K562 (cell line): ENCODE measurements around the gene SRI. TPM values are rescaled to one million over a fixed set of nuclear protein-coding genes. Genes with fewer than 3 reads are reported as not detected.

Source experiments
- ATAC-seq: fragments of 200-7000 bp; cut with Tn5 transposase; 3 replicates; pipeline ENCODE4 v1.9.1; 2020; ENCODE audit warnings: moderate library complexity
- BruUV-seq: library from RNA; stranded (reverse); fragments of 400-500 nt; replicated peaks from 2 replicates; lab custom pipeline; 2021; lab: Mats Ljungman, UMichigan
- CTCF ChIA-PET: fragments of 300-600 bp; formaldehyde crosslinking; extraction: SDS; loops from one replicate; lab custom pipeline; 2021; ENCODE audit warnings: low intra/inter-chr PET ratio; lab: Yijun Ruan, JAX
- POLR2A ChIA-PET: fragments of 300-600, 350-650 bp; sonication (Branson Sonifier 250); formaldehyde crosslinking; extraction: SDS; loops from one replicate; lab custom pipeline; 2021; ENCODE audit warnings: antibody characterized with exemption, inconsistent platforms; lab: Yijun Ruan, JAX
- DNase-seq, 4 experiments: peaks; one replicate each; pipeline versions ENCODE4 v3.0.0 to v3.0.0-alpha.2; 2011 to 2018; ENCODE audit warnings: low spot score in 3 of 4, mixed read lengths in 3 of 4; ENCODE audit errors: extremely low read depth in 1 of 4
- FAIRE-seq: peaks from 2 replicates; lab custom pipeline; 2011; peaks lifted over from hg19 to GRCh38; lab: Jason Lieb, UNC
- H2AFZ ChIP-seq: 2 replicates; pipeline ENCODE4 v1.6.0; 2011; ENCODE audit warnings: low read depth, low read length, control low read depth, inconsistent platforms
- H3K27ac ChIP-seq: fragments of 200-600 bp; 3 replicates; pipeline ENCODE4 v1.8.0; 2011; ENCODE audit warnings: low read depth, mild to moderate bottlenecking, control low read depth, inconsistent platforms, low read length, moderate library complexity, mixed read lengths; ENCODE audit errors: extremely low read depth
- H3K27me3 ChIP-seq, 2 experiments: fragments of 300-600 bp in 1 of 2; 2 replicates in 1 of 2; 3 replicates in 1 of 2; pipeline versions ENCODE4 v1.6.0 to v1.8.0; 2011; ENCODE audit warnings: inconsistent platforms in 2 of 2, low read length in 2 of 2, mild to moderate bottlenecking in 1 of 2, mixed read lengths in 1 of 2, moderate library complexity in 1 of 2; ENCODE audit not compliant: control insufficient read depth in 2 of 2, insufficient read depth in 2 of 2
- H3K36me3 ChIP-seq: fragments of 300-600 bp; 3 replicates; pipeline ENCODE4 v1.8.0; 2011; ENCODE audit warnings: mild to moderate bottlenecking, low read length, inconsistent platforms; ENCODE audit not compliant: control insufficient read depth, insufficient read depth
- H3K4me1 ChIP-seq, 2 experiments: fragments of 200-600 bp in 1 of 2; replicated peaks in 1 of 2; 2 replicates in 1 of 2; 3 replicates in 1 of 2; pipeline versions ENCODE4 v1.5.1 to v1.8.0; 2011; ENCODE audit warnings: inconsistent platforms in 2 of 2, low read length in 2 of 2, mild to moderate bottlenecking in 1 of 2, mixed read lengths in 1 of 2, moderate library complexity in 1 of 2; ENCODE audit not compliant: control insufficient read depth in 2 of 2, insufficient read depth in 2 of 2
- H3K4me2 ChIP-seq: 2 replicates; pipeline ENCODE4 v1.6.1; 2011; ENCODE audit warnings: low read length, control low read depth, inconsistent platforms, mixed read lengths; ENCODE audit not compliant: insufficient read depth
- H3K4me3 ChIP-seq: fragments of 200-600 bp; sonication (generic), shearing (Covaris generic); 2 replicates; pipeline ENCODE4 v1.5.1; 2016; ENCODE audit warnings: control low read depth, inconsistent platforms
- H3K79me2 ChIP-seq: fragments of 200-600 bp; 3 replicates; pipeline ENCODE4 v1.8.0; 2011; ENCODE audit warnings: low read length, inconsistent platforms; ENCODE audit not compliant: control insufficient read depth, insufficient read depth
- H3K9ac ChIP-seq, 2 experiments: 2 replicates each; pipeline versions ENCODE4 v1.6.0 to v1.6.1; 2011; ENCODE audit warnings: low read depth in 2 of 2, low read length in 2 of 2, control low read depth in 1 of 2, inconsistent platforms in 1 of 2, mild to moderate bottlenecking in 1 of 2, mixed read lengths in 1 of 2; ENCODE audit not compliant: insufficient read depth in 1 of 2
- H3K9me1 ChIP-seq: one replicate; pipeline ENCODE4 v1.6.0; 2011; ENCODE audit warnings: inconsistent platforms, mild to moderate bottlenecking, low read length, moderate library complexity; ENCODE audit not compliant: control insufficient read depth, insufficient read depth
- H3K9me3 ChIP-seq: replicated peaks from 2 replicates; pipeline ENCODE4 v1.5.1; 2011; ENCODE audit warnings: low read depth, low read length, inconsistent platforms; ENCODE audit not compliant: control insufficient read depth, insufficient read depth
- H4K20me1 ChIP-seq: replicated peaks from 2 replicates; pipeline ENCODE4 v1.6.1; 2011; ENCODE audit warnings: low read length, inconsistent platforms, mixed read lengths; ENCODE audit not compliant: control insufficient read depth, insufficient read depth
- ATF7 ChIP-seq: fragments of 450-650 bp; IDR thresholded peaks from 2 replicates; pipeline ENCODE4 v1.7.1; 2014; ENCODE audit warnings: mild to moderate bottlenecking, moderate library complexity
- CEBPB ChIP-seq: fragments of 450-650 bp; IDR thresholded peaks from 2 replicates; pipeline ENCODE4 v1.6.1; 2016; ENCODE audit warnings: missing genetic modification characterization, missing compliant biosample characterization
- CEBPG ChIP-seq, 3 experiments: fragments of 200-800 bp in 1 of 3; sonication (Bioruptor generic) in 1 of 3; sonication (generic) in 1 of 3; formaldehyde crosslinking in 1 of 3; IDR thresholded peaks in 2 of 3; conservative IDR thresholded peaks in 1 of 3; 2 replicates each; pipeline versions ENCODE4 v1.6.1 to v1.8.0; 2016 to 2022; ENCODE audit warnings: missing compliant biosample characterization in 2 of 3, missing genetic modification characterization in 2 of 3, mild to moderate bottlenecking in 1 of 3, missing genetic modification reagents in 1 of 3
- CTBP1 ChIP-seq: fragments of 450-650 bp; IDR thresholded peaks from 2 replicates; pipeline ENCODE4 v1.6.1; 2016; ENCODE audit warnings: borderline replicate concordance
- EP300 ChIP-seq: IDR thresholded peaks from 2 replicates; pipeline ENCODE4 v1.6.1; 2012; ENCODE audit warnings: low read length, improper control_type of control experiment
- ESRRA ChIP-seq: fragments of 450-650 bp; IDR thresholded peaks from 2 replicates; pipeline ENCODE4 v1.6.1; 2014; ENCODE audit warnings: low read depth, mild to moderate bottlenecking, moderate library complexity, borderline replicate concordance
- FOXJ2 ChIP-seq: fragments of 200-800 bp; sonication (Bioruptor generic); IDR thresholded peaks from 2 replicates; pipeline ENCODE4 v1.6.1; 2016; ENCODE audit warnings: missing genetic modification characterization, missing compliant biosample characterization
- POLR2H ChIP-seq: IDR thresholded peaks from 2 replicates; pipeline ENCODE4 v1.6.1; 2016; ENCODE audit warnings: missing genetic modification characterization, low read depth, mild to moderate bottlenecking, control low read depth, missing compliant biosample characterization, moderate library complexity
- RFX1 ChIP-seq: fragments of 450-650 bp; IDR thresholded peaks from 2 replicates; pipeline ENCODE4 v1.6.1; 2016; ENCODE audit warnings: mild to moderate bottlenecking, moderate library complexity
- SOX6 ChIP-seq: fragments of 450-650 bp; IDR thresholded peaks from 2 replicates; pipeline ENCODE4 v1.6.1; 2014; ENCODE audit warnings: mild to moderate bottlenecking
- SRF ChIP-seq, 2 experiments: fragments of 250-450, 450-650 bp in 1 of 2; sonication (Bioruptor Pico) in 1 of 2; sonication (generic) in 1 of 2; formaldehyde crosslinking; IDR thresholded peaks; 2 replicates each; pipeline versions ENCODE4 v1.5.0 to v1.5.1; 2020 to 2022; ENCODE audit warnings: mild to moderate bottlenecking in 1 of 2, missing genetic modification reagents in 1 of 2
- TRIM24 ChIP-seq, 2 experiments: fragments of 450-650 bp; IDR thresholded peaks; 2 replicates each; pipeline ENCODE4 v1.6.1; 2016
- XRCC4 ChIP-seq: IDR thresholded peaks from one replicate; pipeline ENCODE4 v1.6.1; 2011; ENCODE audit not compliant: insufficient read depth, insufficient read length; ENCODE audit errors: extremely low read depth
- ZEB2 ChIP-seq: fragments of 450-650 bp; IDR thresholded peaks from 2 replicates; pipeline ENCODE4 v1.6.1; 2016
- ZSCAN32 ChIP-seq: fragments of 450-650 bp; formaldehyde crosslinking; IDR thresholded peaks from 2 replicates; pipeline ENCODE4 v1.4.0; 2020; ENCODE audit warnings: mild to moderate bottlenecking, moderate library complexity
- in situ Hi-C: fragments of 300-500 bp; cut with MboI; formaldehyde crosslinking; loops from 4 replicates; pipeline ENCODE4 v1.15.0; 2018; ENCODE audit warnings: inconsistent platforms, mixed read lengths
- intact Hi-C: fragments of 100-400 bp; cut with micrococcal nuclease; formaldehyde crosslinking; loops from 2 replicates; pipeline ENCODE4 v1.14.2; 2022
- polyA plus RNA-seq, 8 experiments: library from polyadenylated mRNA; depleted of rRNA in 4 of 8; stranded (reverse) in 5 of 8; unstranded in 3 of 8; fragments of >200 nt; fragmentation: Nextera tagmentation in 2 of 8; fragmentation: Illumina TruSeq in 1 of 8; extraction: Ambion mirVana in 2 of 8; extraction: Trizol in 1 of 8; gene quantifications; 2 replicates each; pipeline versions ENCODE4 v1.2.1 to v1.2.3, GENCODE V29; 2011 to 2014; ENCODE audit warnings: inconsistent platforms in 1 of 8, missing spikeins in 1 of 8
- total RNA-seq, 7 experiments: library from RNA; depleted of rRNA in 6 of 7; stranded (reverse); fragments of >200 nt in 6 of 7; fragmentation: Illumina TruSeq in 2 of 7; extraction: Trizol in 2 of 7; gene quantifications; 2 replicates each; pipeline versions ENCODE4 v1.2.1 to v1.2.3, GENCODE V29; 2011 to 2021; ENCODE audit warnings: low replicate concordance in 1 of 7
- TF ChIP-seq, protein P1 (sequence below): fragments of 450-650 bp; IDR thresholded peaks from 2 replicates; pipeline ENCODE4 v1.6.1; 2016; ENCODE audit warnings: borderline replicate concordance
- TF ChIP-seq, protein P2 (sequence below), 2 experiments: fragments of 450-650 bp in 1 of 2; sonication (generic) in 1 of 2; formaldehyde crosslinking in 1 of 2; IDR thresholded peaks in 1 of 2; conservative IDR thresholded peaks in 1 of 2; 2 replicates each; pipeline versions ENCODE4 v1.6.1 to v1.8.1; 2016 to 2023; ENCODE audit warnings: mild to moderate bottlenecking in 2 of 2, moderate library complexity in 2 of 2, inconsistent platforms in 1 of 2, missing genetic modification reagents in 1 of 2
- TF ChIP-seq, protein P3 (sequence below): fragments of 450-650 bp; formaldehyde crosslinking; IDR thresholded peaks from 2 replicates; pipeline ENCODE4 v1.4.0; 2022; ENCODE audit warnings: mild to moderate bottlenecking, moderate library complexity

The SRI gene
- total and polyA plus RNA-seq, 9 of the 15 experiments (the other 6 are each of a cell fraction or from before 2014, with no cell fraction given), result 56.4 to 158 (median 119) TPM

DNA sequence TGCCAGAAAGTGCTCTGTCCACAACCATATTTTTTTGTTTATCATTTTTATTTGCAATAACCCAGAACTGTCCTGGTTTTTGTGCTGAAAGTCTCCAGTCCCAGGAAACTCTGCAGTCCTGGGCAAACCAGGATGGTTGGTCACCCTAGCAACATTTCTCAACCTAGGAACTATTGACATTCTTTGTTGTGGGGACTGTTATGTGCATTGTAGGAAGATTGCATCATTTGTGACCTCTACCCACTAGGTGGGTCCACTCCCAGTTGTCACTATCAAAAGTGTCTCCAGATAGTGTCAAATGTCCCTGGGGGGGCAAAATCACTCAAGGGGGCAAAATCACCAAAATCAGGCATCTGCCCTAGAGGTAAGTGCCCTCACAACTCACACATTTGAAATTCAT, 14.0 kb upstream of the SRI start:
- H3K9ac ChIP-seq, result no peak overlapping the region
- ATAC-seq (peak; percentile 81), FAIRE-seq (no peak)
- CTCF ChIA-PET, result no interaction called here
- no peaks in the 10 kb centered on the region for H3K79me2 ChIP-seq
- no peaks in the 10 kb centered on the region for H3K9me1 ChIP-seq
- no peak overlapping the region for H3K4me3 ChIP-seq
- POLR2A ChIA-PET, result no interaction called here
- H3K27me3 ChIP-seq, result no peaks in the 10 kb centered on the region
- no TSS peak for BruUV-seq
- intact Hi-C loops, result no loop called here
- no peak overlapping the region for H2AFZ ChIP-seq
- peak; percentile 49 for TF ChIP-seq CEBPB (tag)
- TF ChIP-seq ZEB2, result 0 out of 2 replicates have a peak, but pooled peaks have one; percentile 19
- TF ChIP-seq EP300, result peak; percentile 24; the same call in 1 of the 2 replicates
- TF ChIP-seq SRF (CRISPR knock-in tag; IDR thresholded peaks at IDR 0.05), result no peak
- TF ChIP-seq POLR2H (tag), result no peak
- TF ChIP-seq, protein P1, sequence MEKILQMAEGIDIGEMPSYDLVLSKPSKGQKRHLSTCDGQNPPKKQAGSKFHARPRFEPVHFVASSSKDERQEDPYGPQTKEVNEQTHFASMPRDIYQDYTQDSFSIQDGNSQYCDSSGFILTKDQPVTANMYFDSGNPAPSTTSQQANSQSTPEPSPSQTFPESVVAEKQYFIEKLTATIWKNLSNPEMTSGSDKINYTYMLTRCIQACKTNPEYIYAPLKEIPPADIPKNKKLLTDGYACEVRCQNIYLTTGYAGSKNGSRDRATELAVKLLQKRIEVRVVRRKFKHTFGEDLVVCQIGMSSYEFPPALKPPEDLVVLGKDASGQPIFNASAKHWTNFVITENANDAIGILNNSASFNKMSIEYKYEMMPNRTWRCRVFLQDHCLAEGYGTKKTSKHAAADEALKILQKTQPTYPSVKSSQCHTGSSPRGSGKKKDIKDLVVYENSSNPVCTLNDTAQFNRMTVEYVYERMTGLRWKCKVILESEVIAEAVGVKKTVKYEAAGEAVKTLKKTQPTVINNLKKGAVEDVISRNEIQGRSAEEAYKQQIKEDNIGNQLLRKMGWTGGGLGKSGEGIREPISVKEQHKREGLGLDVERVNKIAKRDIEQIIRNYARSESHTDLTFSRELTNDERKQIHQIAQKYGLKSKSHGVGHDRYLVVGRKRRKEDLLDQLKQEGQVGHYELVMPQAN, result no peak
- TF ChIP-seq CTBP1, result 0 out of 2 replicates have a peak, but pooled peaks have one; percentile 29
- peak; percentile 45 to 84; a peak in 2 of 4 replicates for TF ChIP-seq TRIM24 (IDR thresholded peaks at IDR 0.05)
- peak; percentile 47 for TF ChIP-seq RFX1
- peak; percentile 68; the same call in 1 of the 2 replicates for TF ChIP-seq SOX6
- peak; percentile 97 for TF ChIP-seq FOXJ2 (tag)
- peak; percentile 58; the same call in 1 of the 2 replicates for TF ChIP-seq CEBPG (CRISPR knock-in tag; IDR thresholded peaks at IDR 0.05)
- peak; percentile 72 to 88; a peak in 3 of 4 replicates for TF ChIP-seq CEBPG (tag; conservative IDR thresholded peaks at IDR 0.05 in 1 of 2, IDR thresholded peaks at IDR 0.05 in 1 of 2)
- TF ChIP-seq ATF7, result peak; percentile 47; the same call in 1 of the 2 replicates
- TF ChIP-seq, protein P2, sequence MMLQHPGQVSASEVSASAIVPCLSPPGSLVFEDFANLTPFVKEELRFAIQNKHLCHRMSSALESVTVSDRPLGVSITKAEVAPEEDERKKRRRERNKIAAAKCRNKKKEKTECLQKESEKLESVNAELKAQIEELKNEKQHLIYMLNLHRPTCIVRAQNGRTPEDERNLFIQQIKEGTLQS (IDR thresholded peaks at IDR 0.05), result peak; percentile 85
- TF ChIP-seq, protein P2 (CRISPR knock-in tag; conservative IDR thresholded peaks at IDR 0.05), result no peak
- no peak for TF ChIP-seq XRCC4
- 0 out of 2 replicates have a peak, but pooled peaks have one; percentile 55 for TF ChIP-seq ZSCAN32
- TF ChIP-seq, protein P3, sequence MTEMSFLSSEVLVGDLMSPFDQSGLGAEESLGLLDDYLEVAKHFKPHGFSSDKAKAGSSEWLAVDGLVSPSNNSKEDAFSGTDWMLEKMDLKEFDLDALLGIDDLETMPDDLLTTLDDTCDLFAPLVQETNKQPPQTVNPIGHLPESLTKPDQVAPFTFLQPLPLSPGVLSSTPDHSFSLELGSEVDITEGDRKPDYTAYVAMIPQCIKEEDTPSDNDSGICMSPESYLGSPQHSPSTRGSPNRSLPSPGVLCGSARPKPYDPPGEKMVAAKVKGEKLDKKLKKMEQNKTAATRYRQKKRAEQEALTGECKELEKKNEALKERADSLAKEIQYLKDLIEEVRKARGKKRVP (CRISPR knock-in tag), result peak; percentile 82
- TF ChIP-seq ESRRA, result peak; percentile 21; the same call in 1 of the 2 replicates
- TF ChIP-seq, all 486 proteins: peak for 14
- DNase-seq, result no peak
- Histone ChIP-seq H3K9me3 (no peaks in the 10 kb centered on the region), H4K20me1 (no peaks in the 10 kb centered on the region), H3K27ac (no peak overlapping the region), H3K36me3 (no peaks in the 10 kb centered on the region), H3K4me1 (0 out of 5 replicates have a peak, but pooled peaks cover 0 to 2% of the 10 kb centered on the region in 2 experiments), H3K4me2 (no peak overlapping the region)
- in situ Hi-C loops, result loop anchor here (25.0 kb wide), 1 partner anchor 1903 kb away; no protein-coding TSS in a partner anchor
